Femur (tissue), 1 donor: Measurements from ENCODE around the gene ERGIC2.

Source experiments
- DNase-seq: peaks from one replicate; pipeline ENCODE4 v3.0.0-alpha.2; 2017

Gene ERGIC2

GRCh38 chr12:29374012-29374411 lies 7.0 kb downstream of the ERGIC2 start:
- DNase-seq, result no peak

DNA sequence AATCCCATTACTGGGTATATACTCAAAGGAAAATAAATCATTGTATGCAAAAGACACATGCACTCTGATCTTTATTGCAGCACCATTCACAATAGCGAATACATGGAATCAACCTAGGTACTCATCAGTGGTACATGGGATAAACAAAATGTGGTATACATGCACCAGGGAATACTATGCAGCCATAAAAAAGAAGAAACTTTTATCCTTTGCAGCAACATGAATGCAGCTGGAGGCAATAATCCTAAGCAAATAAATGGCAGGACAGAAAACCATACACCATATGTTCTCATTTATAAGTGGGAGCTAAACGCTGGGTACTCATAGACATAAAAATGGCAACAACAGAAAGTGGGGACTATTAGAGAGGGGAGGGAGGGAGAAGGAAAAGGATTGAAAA lies 15.9 kb downstream of the ERGIC2 start:
- no peak for DNase-seq

GRCh38 chr12:29354954-29355353 lies 26.0 kb downstream of the ERGIC2 start:
- no peak for DNase-seq

DNA sequence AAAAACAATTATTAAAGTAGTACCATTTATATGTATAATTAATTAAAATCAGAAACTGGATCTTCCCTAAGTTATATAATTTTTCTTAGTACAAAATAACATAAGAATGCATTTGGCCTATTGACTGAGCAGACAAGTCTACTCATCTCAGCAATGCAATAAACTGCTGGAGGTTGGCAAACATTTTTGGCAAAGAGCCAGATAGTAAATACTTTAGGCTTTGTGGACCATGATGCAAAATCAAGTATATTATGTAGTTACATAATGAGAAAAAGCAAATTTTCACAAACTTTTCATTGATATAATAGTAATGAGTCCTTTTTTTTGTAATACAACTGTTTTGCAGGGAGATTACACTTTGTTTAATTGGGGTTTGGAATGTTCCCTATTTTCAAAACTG lies 30.9 kb downstream of the ERGIC2 start:
- DNase-seq, result no peak

DNA sequence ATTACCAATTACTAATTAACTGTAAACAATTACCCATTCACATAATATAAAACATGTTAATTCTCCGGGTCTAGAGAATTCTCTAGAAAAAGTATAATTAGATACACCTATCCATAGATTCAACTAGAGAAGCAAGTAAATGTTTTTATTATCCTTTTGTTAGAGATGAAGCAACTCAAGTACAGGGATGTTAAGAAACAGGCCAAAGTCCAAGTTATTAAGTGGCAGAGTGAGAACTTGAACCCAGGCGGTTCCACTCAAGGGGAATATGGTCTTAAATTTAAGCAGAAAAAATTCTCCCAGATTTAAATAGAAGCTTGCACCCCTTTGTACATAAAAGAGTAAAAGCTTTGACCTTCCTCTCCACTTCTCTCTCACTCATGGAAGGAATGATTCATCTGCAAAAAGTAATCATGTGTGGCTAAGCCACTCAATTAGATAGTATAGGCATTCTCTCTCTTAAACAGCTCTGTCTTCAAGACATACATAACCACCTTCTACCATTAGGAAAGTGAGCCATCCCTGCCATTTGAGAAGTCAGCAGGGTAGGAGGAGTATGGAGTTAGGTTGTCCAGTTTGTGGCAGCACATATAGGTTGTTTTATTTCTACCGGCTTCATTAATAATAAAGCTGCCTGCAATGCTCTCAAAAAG lies 34.1 kb downstream of the ERGIC2 start:
- DNase-seq, result no peak

GRCh38 chr12:29343022-29343799 lies 37.8 kb downstream of the ERGIC2 start:
- DNase-seq, result no peak

- DNase-seq, result no peak
Observed at GRCh38 chr12:29337325-29337724, 43.6 kb downstream of the ERGIC2 start.

DNA sequence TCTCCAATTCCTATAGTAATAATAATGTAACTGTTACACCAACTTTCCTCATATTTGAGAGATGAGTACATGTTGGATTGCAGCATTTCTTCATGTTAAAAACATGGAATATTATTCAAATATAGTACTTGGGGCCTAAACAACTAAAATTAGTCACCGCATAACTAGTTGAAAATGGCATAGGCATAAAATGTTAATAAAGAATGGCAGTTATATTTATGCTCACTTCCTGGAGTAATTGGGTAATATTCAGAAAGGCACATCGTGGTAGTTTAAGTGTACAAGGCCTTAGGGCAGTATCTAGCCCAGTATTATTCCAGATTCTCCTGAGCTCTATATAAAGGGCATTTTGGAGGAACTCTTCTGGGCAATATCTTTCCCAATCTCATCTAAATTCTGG lies 46.0 kb downstream of the ERGIC2 start:
- no peak for DNase-seq

- DNase-seq, result no peak
Observed at GRCh38 chr12:29333178-29333577, 47.8 kb downstream of the ERGIC2 start.

DNA sequence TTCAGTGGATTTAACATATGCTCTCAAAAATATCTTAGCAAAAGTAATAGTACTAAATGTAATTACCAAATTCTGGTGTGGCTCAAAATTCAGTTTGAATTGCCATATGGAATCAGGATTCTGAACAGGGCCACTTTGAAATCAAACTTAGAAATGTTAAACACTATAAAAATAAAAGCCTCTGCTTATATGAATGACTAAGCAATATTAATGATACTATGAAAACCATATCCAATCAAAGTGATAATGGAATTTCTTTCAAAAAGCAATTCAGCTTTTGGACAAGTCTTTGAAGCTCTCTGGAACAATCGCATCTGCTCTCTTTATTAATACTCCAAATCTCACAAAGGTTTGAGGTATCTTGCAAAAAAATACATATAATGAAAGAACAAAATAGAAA lies 51.6 kb downstream of the ERGIC2 start:
- no peak for DNase-seq

- DNase-seq, result no peak
Observed at GRCh38 chr12:29322157-29322556, 58.8 kb downstream of the ERGIC2 start.

GRCh38 chr12:29320295-29321085 lies 60.5 kb downstream of the ERGIC2 start:
- no peak for DNase-seq

DNA sequence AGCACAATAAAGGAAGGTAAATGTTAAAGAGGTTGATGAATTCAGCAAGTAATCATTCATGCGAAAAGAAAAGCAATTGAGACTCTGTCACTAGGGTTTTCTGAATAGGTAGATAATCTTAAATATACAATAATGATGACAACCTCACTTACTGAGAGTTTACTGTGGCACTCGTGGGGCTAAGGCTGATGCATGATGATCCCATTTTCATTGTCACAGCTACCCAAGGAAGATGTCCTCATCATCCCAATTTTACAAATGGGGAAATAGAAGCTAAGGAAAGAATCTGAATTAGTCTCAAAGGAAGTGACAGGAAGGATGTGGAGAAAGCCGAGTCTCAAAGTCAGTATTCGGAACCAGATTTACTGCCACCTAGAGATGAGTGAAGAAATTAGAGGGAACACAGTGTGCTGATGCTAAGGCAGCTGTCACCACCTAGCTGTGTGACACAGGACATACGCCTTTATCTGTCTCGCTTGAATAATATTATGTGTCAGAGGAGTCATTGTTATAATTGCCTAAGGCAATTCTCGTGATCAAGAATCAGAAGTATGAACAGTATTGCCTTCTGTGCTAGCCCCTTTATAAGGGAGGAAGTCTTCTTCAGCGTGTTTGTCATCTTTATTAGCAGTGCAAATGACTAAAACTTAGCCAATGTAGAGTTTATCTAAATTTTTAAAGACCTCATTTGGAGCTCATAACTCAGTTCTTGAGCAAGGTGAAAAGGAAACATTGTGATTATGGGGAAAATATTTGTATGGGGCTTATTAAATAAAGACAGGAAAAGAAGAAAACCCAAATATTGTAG lies 63.2 kb downstream of the ERGIC2 start:
- peak; percentile 52 for DNase-seq

DNA sequence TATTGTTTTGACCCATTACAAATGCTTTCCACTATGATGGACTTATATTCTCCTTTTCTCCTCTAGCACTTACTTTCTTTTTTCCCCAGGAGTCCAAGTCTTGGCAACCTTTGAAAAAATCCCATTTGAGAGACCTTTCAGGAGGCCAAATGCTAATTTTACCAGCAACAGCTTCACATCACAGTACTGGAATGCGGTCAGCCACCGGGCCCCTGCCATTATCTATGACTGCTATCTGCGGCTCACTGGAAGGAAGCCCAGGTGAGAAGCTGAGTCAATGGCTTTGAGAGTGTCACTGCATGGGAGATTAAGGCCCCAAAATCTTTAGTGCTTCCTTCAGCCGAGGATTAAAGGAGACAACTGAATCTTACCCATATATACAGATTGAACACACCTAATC lies 64.2 kb downstream of the ERGIC2 start:
- no peak for DNase-seq

DNA sequence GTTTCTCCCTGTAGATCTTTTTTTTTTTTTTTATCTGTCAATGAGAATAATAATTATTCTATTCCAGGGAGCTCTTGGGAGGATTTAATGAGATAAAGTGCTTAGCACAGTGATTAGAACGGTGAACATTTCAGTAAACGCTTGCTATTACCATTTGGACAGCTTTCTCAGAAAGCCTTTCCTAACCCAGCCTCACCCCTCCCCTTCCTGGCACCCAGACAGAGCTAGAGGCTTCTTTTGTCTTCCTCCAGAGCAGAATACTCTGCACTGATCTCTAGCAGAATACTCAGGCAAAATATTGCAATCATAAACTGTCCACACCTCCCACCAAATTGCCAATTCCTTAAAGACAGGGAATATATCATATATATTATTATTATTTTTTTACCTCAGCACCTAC lies 66.6 kb downstream of the ERGIC2 start:
- no peak for DNase-seq

- DNase-seq, result no peak
Observed at GRCh38 chr12:29310899-29311298, 70.1 kb downstream of the ERGIC2 start.

DNA sequence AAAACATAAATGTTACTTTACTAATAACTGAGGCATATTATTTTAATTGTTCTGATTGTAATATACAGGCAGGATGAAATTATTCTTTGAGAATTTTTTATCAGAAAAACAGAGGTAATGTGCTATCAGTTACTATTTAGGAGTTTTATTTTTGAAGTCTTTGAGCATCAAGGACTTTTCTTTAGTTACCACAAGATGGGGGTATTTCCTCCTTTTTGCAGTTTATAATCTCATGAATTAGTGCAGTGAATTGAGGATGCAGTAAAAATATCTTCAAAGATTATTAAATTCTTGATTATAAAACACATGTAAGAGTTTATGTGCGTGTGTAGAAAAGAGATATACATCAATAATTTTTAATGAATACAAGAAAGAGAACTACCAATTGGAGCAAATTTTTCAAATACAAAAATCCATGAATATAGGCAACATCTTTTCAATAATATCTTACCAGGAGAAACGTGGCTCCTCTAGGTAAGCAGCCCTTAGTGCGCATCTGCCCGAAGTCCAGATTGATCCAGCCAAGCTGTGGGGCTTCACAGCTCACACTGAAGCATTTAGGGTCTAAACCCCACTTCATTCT lies 71.6 kb downstream of the ERGIC2 start:
- DNase-seq, result no peak

GRCh38 chr12:29306682-29307081 lies 74.3 kb downstream of the ERGIC2 start:
- DNase-seq, result no peak

GRCh38 chr12:29306266-29306665 lies 74.7 kb downstream of the ERGIC2 start:
- DNase-seq, result no peak

DNA sequence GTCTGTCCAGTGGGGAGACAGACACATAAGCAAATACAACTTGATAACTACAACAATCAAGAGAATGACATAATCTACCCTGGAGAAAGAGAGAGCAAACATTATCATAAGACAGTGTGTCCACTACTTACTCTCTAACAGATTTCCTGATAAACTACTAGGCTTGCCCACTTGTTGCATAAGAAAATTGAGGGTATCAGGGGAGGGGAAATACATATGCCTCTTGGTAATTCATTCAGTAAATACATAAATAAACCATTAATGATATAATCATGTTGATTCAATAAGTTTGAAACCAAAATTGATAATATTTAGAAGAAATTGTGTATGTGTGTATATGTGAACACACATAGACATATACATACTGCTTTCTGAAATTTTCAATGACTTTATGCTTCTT lies 76.6 kb downstream of the ERGIC2 start:
- DNase-seq, result no peak

GRCh38 chr12:29301114-29301513 lies 79.9 kb downstream of the ERGIC2 start:
- no peak for DNase-seq

GRCh38 chr12:29299633-29300032 lies 81.3 kb downstream of the ERGIC2 start:
- no peak for DNase-seq

- DNase-seq, result no peak
Observed at GRCh38 chr12:29291226-29291625, 89.7 kb downstream of the ERGIC2 start.
